RWPE2 (cell line): ENCODE results near the gene IL1R2.

Experiments used
- ATAC-seq: fragments of 200-7000 bp; cut with Tn5 transposase; 3 replicates; pipeline ENCODE4 v1.9.1; 2021; ENCODE audit warnings: low read depth
- DNase-seq: peaks from one replicate; pipeline ENCODE4 v3.0.0-alpha.2; 2020; ENCODE audit warnings: low spot score
- H3K27ac ChIP-seq: fragments of 450-650 bp; 2 replicates; pipeline ENCODE4 v1.5.1; 2017; ENCODE audit warnings: mild to moderate bottlenecking; ENCODE audit not compliant: poor library complexity, severe bottlenecking
- H3K27me3 ChIP-seq: fragments of 250-450 bp; sonication (Bioruptor Pico); 2 replicates; pipeline ENCODE4 v1.5.1; 2021; ENCODE audit warnings: mild to moderate bottlenecking, moderate library complexity; ENCODE audit not compliant: insufficient read depth, poor library complexity, severe bottlenecking
- H3K36me3 ChIP-seq: fragments of 250-450 bp; sonication (Bioruptor Pico); 2 replicates; pipeline ENCODE4 v1.5.1; 2020; ENCODE audit warnings: low read depth, mild to moderate bottlenecking, moderate library complexity
- H3K4me1 ChIP-seq: fragments of 250-450 bp; sonication (Bioruptor Pico); 2 replicates; pipeline ENCODE4 v1.5.1; 2021; ENCODE audit warnings: mild to moderate bottlenecking, moderate library complexity; ENCODE audit not compliant: insufficient read depth, poor library complexity, severe bottlenecking
- H3K4me3 ChIP-seq: fragments of 250-450 bp; sonication (Bioruptor Pico); 2 replicates; pipeline ENCODE4 v1.5.1; 2021; ENCODE audit warnings: mild to moderate bottlenecking, moderate library complexity; ENCODE audit not compliant: severe bottlenecking
- H3K9me3 ChIP-seq: fragments of 250-450 bp; sonication (Bioruptor Pico); 2 replicates; pipeline ENCODE4 v1.5.1; 2021; ENCODE audit warnings: mild to moderate bottlenecking, moderate library complexity; ENCODE audit not compliant: severe bottlenecking
- CTCF ChIP-seq: fragments of 450-650 bp; IDR thresholded peaks from one replicate; pipeline ENCODE4 v1.5.1; 2017; ENCODE audit warnings: mild to moderate bottlenecking, moderate library complexity; ENCODE audit not compliant: poor library complexity, severe bottlenecking

IL1R2 gene

GRCh38 chr2:102076512-102076911 lies 84.8 kb downstream of the IL1R2 start:
- ATAC-seq = no peak
- H3K4me3 ChIP-seq = no peak overlapping the region
- H3K9me3 ChIP-seq = peaks cover 3% of the 10 kb centered on the region
- H3K4me1 ChIP-seq = no peaks in the 10 kb centered on the region
- no peaks in the 10 kb centered on the region for H3K27me3 ChIP-seq
- no peak for TF ChIP-seq CTCF
- no peak for DNase-seq
- no peak overlapping the region for H3K27ac ChIP-seq
- H3K36me3 ChIP-seq = no peaks in the 10 kb centered on the region
